ENCODE data around the gene SRGN.
A peak's percentile ranks its signal among the peaks of the same experiment; 100 is the strongest.

Gene SRGN

GRCh38 chr10:69142983-69143382, 55.1 kb downstream of the SRGN start:
- DNase-seq = no peak

DNA sequence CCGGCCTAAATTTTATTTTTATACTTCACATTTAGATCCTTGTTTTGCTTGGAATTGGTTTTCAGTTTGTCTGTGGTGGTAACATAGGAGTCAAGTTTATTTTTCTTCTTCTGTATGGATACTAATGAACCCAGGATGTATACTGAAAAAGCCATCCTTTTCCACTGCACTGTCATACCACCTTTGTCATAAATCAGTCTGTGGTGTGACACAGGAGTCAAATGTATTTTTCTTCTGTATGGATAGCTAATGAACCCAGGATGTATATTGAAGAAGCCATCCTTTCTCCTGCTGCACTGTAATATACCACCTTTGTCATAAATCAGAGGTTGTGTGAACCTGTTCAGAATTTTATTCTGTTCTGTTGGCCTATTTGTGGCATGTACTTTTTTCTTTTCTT, 57.4 kb downstream of the SRGN start:
- DNase-seq = no peak

DNA sequence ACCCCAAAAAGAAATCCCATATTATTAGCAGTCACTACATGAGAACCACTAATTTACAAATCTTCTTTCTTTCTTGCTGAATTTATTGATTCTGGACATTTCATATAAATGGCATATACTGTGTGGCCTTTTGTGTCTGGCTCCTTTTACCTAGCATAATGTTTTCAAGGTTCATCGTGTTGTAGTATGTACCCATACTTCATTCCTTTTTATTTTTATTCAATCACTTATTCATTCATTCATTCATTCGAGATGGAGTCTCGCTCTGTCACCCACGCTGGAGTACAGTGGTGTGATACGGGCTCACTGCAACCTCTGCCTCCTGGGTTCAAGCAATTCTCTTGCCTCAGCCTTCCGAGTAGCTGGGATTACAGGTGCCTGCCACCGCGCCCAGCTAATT, 58.0 kb downstream of the SRGN start:
- DNase-seq = no peak

DNA sequence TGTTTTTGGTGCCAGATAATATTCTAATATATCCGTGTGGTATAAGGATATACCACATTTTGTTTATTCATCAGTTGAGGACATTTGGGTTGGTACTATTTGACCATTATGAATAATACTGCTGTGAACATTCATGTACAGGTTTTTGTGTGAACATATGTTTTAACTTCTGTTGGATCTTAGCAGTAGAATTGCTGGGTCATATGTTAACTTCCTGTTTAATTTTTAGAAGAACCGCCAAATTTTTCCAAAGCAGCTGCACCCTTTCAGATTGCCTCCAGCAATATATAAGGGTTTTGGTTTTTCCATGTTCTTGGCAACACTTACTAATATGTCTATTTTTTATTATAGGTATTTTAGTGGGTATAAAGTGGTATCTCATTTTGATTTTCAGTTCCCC, 58.9 kb downstream of the SRGN start:
- no peak for DNase-seq

DNA sequence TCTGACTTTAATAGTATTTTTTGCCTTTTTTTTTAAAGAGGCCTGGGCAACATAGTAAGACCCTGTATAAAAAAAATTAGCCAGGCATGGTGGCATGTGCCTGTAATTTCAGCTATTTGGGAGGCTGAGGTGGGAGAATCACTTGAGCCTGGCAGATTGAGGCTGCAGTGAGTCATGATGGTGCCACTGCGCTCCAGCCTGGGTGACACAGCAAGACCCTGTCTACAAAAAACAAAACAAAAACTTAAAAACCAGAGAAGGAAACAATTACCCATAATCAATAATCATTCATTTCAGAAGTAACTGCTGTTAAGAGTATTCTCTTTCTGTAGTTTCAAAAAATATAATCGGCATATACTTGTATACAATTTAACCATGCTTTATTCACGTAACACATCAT, 64.1 kb downstream of the SRGN start:
- DNase-seq = peak in 1 of 2 experiments; percentile 11

- DNase-seq = no peak
These were observed 65.3 kb downstream of the SRGN start for GRCh38 chr10:69153227-69153626.
